PC-9 (cell line): ENCODE measurements around the gene SLC39A13.

Source experiments
- CTCF ChIP-seq: fragments of 200-600 bp; sonication (generic); conservative IDR thresholded peaks from 2 replicates; pipeline ENCODE4 v1.6.1; 2017; ENCODE audit warnings: mixed run types, antibody characterized with exemption, mild to moderate bottlenecking, moderate library complexity
- EZH2 ChIP-seq: fragments of 200-600 bp; sonication (generic); IDR thresholded peaks from 2 replicates; pipeline ENCODE4 v1.8.0; 2017; ENCODE audit warnings: antibody characterized with exemption, low read depth

GRCh38 chr11:47415949-47416472 is 7.6 kb downstream of the SLC39A13 start:
- no peak for TF ChIP-seq CTCF
- no peak for TF ChIP-seq EZH2
